HG03457 (cell line): ENCODE results near the gene CAMK4.
"Not testable (repeated sequence)": the region's sequence is repeated elsewhere in the genome, so short reads cannot be mapped to it uniquely, and the experiment has no call there.

Experiments
- ATAC-seq: cut with Tn5 transposase; IDR thresholded peaks from one replicate; pipeline ENCODE4 v1.9.1; 2021; ENCODE audit warnings: moderate number of reproducible peaks; ENCODE audit not compliant: unreplicated experiment

The CAMK4 gene

GRCh38 chr5:111375645-111376044, 151.5 kb downstream of the CAMK4 start:
- no peak for ATAC-seq

- ATAC-seq, result no peak
Observed at GRCh38 chr5:111377306-111377705, 153.1 kb downstream of the CAMK4 start.

DNA sequence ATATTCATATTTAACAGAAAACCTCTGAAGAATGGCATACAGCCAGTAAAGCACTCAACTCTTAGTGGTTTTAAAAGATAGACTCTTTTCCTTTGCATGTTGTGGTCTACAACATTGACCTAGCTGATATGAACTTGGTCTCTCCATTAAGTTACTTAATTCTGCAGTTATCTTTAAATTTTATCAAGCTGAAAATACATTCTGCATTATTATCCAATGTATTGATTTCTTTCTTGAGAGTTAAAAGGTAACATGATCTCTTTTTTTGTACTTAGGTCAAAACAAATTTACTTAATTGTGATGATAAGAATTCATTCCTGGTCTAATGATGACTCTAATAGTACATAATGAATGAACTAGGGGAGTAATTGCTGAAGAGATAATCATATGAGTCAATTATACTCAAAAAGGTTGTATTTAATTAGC, 155.2 kb downstream of the CAMK4 start:
- ATAC-seq, result no peak

DNA sequence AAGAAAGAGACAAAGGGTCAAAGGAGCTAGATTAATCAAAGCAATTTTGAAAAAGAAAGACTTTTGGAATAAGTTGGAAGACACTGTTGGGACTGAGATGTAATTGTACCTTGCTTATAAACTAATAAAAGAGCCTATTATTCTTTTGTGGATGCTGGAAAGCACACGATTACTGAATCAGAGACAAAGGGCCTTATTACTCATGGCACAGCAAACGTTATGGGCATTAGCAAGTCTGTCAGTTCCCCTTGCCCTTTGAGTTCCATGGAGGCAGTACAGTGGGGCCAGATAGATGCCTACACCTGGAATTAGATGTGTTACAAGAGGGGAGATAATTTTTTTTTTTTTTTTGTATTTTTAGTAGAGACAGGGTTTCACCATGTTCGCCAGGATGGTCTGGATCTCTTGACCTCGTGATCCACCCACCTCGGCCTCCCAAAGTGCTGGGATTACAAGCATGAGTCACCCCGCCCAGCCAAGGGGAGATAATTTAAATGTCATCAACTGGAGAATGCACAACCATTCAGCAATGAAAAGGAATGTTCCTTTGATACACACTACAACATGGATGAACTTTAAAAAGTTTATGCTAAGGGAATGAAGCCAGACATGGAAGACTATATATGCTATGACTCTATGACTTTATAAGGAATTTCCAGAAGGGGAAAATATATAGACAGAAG, 159.2 kb downstream of the CAMK4 start:
- ATAC-seq, result no peak

GRCh38 chr5:111384220-111384619, 160.0 kb downstream of the CAMK4 start:
- ATAC-seq, result no peak

GRCh38 chr5:111385051-111385450, 160.9 kb downstream of the CAMK4 start:
- no peak for ATAC-seq

DNA sequence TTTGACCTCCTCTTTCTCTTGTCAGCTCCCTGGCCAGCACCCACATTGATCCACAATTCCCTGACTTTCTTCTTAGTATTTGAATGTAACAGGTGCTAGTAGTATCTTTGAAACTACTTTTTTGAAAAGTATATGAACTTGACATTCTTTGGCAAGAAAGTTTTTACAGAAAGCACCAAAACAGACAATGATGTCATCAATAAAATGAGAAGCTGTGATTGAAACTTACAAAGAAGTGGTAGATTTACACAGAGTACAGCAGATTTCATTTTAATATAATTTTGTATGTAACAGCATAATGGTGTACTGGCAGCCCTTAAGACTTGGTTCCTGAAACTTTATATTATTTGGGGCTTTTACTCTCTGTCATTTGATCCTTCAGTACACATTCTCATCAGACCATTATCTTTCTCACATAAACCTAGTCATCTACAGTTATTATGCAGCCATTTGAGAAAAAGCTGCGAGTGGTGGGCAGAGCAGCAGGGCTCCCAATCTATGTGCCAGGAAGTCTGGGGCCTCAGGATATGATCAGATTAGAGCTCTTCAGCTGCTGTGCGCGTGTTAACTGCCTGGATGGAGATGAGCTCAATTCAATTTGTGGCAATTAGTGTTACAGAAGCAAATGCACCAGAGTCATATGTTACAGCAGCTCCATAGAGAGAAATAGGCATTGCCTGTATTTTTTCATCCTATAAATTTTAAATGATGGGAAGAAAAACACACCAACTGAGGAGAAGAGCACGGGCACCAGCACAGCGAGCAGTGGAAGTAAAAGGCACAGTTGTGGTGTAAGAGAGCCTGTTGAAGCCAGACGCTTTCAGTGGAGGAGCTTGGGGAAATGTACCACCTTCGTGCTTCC, 162.0 kb downstream of the CAMK4 start:
- ATAC-seq, result no peak

- no peak for ATAC-seq
Observed at GRCh38 chr5:111386832-111387162, 162.6 kb downstream of the CAMK4 start.

DNA sequence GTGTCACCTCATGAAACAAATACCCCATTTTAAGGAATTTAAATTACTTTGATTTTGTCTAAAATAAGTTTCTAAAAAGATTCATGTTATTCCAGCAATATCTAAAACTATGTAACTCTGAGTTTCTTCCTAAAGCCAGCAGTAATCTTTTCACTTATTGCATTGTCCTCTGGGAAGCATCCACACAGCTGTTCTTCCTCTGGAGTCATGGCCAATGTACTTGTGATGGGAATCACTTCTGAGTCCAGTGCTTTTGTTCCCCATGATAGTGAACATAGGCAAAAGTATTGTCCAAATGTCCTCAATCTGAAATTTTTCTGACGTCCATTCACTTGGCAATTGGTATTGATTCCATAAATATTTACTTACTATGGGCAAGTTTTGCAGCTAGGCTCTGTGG, 163.2 kb downstream of the CAMK4 start:
- no peak for ATAC-seq

- ATAC-seq, result no peak
Observed at GRCh38 chr5:111389390-111390082, 165.4 kb downstream of the CAMK4 start.

DNA sequence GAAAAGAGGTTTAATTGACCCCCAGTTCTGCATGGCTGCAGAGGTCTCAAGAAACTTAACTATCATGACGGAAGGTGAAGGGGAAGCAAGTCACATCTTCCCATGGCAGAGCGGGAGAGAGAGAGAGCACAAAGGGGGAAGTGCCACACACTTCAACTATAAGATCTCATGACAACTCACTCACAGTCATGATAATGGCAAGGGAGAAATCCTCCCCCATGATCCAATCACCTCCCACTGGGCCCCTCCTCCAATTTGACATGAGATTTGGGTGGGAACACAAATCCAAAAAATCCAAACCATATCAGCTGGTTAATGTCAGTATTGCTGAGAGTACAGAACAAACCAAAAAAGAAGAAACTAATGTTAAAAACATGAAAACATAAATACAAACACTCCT, 168.0 kb downstream of the CAMK4 start:
- no peak for ATAC-seq

GRCh38 chr5:111394586-111394985, 170.4 kb downstream of the CAMK4 start:
- ATAC-seq, result no peak

- no peak for ATAC-seq
Observed at GRCh38 chr5:111398013-111398412, 173.8 kb downstream of the CAMK4 start.

GRCh38 chr5:111399113-111399512, 174.9 kb downstream of the CAMK4 start:
- ATAC-seq, result no peak

DNA sequence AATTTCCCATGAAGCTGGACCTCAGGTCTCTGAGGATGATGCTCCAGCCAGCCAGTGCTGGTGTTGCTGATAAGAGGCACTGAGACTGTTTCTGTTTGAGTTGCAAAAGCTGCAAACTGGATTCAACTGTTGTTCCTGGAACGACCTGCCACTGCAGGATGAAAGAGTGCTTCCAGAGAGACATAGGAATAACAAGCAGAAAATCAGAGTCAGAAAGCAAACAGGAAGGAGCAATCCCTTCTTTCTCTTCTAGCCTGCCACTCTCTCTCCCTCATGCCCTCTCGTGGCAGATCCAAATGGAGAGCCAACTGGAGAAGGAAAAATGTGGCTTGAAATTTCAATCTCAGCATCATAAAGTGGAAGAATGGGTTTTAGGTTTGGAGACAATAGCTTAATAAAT, 177.7 kb downstream of the CAMK4 start:
- no peak for ATAC-seq

DNA sequence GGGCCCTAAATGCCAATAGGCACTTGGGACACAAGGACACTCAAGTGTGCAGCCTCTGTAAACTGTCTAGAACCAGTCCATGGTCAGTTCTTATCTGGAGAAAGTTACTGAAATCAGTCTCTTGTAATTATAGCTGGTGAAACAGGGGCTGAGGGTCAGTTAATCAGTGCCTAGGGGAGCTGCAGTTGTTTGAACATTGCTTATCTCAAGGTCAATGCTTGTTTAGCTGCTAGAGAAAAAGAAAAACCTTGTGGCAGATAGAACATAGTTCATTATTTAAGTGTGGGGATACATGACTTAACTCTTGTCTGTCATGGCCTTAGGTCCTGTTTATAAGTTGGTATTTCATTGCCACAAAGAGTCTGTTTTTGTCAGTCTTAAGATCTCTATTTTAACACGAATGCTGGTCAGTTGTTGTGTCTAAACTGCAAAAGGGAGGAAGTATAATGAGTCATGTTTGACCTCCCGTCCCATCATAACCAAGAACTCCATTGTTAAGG, 180.1 kb downstream of the CAMK4 start:
- no peak for ATAC-seq

- ATAC-seq, result no peak
Observed at GRCh38 chr5:111407562-111407961, 183.4 kb downstream of the CAMK4 start.

GRCh38 chr5:111408817-111409216, 184.6 kb downstream of the CAMK4 start:
- ATAC-seq, result no peak

DNA sequence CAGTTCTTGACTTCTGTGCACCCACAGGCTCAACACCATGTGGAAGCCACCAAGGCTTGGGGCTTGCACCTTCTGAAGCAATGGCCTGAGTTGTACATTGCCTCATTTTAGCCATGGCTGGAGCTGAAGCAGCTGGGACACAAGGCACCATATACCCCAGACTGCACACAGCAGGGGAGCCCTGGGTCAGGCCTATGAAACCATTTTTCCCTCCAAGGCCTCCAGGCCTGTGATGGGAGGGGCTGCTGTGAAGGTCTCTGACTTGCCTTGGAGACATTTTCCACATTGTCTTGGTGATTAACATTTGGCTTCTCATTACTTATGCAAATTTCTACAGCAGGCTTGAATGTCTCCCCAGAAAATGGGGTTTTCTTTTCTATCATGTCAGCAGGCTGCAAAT, 185.1 kb downstream of the CAMK4 start:
- not testable (repeated sequence) for ATAC-seq

- not testable (repeated sequence) for ATAC-seq
Observed at GRCh38 chr5:111410067-111410466, 185.9 kb downstream of the CAMK4 start.

GRCh38 chr5:111411301-111411700, 187.1 kb downstream of the CAMK4 start:
- no peak for ATAC-seq

DNA sequence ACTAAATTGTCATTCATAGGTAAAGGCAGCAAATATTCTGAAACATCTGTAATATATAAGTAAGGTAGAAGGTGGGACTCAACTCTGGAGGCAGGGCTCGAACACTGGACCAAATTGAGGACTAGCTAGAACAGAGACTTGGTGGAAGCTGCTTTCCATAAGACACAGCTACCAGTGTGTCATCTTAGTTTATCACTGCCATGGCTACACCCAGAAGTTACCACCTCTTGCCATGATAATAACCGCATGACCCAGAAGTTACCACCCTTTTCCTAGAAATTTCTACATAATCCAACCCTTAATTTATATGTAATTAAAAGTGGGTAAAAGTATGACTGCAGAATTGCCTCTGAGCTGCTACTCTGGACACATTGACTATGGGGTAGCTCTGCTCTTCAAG, 188.4 kb downstream of the CAMK4 start:
- ATAC-seq, result no peak
